ENCODE results near the gene BBOF1.

BBOF1 gene

GRCh38 chr14:74034572-74034971 is 15.4 kb downstream of the BBOF1 start:
- Histone ChIP-seq H3K9me3 (ENCODE audit: insufficient read depth, low read depth, low read length) (no peaks in the 10 kb centered on the region), H3K9ac (ENCODE audit: low read depth, low read length) (no peak overlapping the region), H3K4me1 (ENCODE audit: insufficient read depth, low read length) (no peaks in the 10 kb centered on the region), H3K27ac (ENCODE audit: low read length) (no peak overlapping the region), H3K27me3 (ENCODE audit: insufficient read depth, low read length) (no peaks in the 10 kb centered on the region), H3K36me3 (ENCODE audit: insufficient read depth, low read depth, low read length) (no peaks in the 10 kb centered on the region), H3K4me3 (ENCODE audit: low read length) (no peak overlapping the region)

- H3K9ac ChIP-seq (ENCODE audit: low read depth, low read length): no peak overlapping the region
- H3K4me3 ChIP-seq (ENCODE audit: low read length): no peak overlapping the region
- no peaks in the 10 kb centered on the region for H3K27me3 ChIP-seq (ENCODE audit: insufficient read depth, low read length)
- no peak overlapping the region for H3K27ac ChIP-seq (ENCODE audit: low read length)
- H3K36me3 ChIP-seq (ENCODE audit: insufficient read depth, low read depth, low read length): no peaks in the 10 kb centered on the region
- no peaks in the 10 kb centered on the region for H3K4me1 ChIP-seq (ENCODE audit: insufficient read depth, low read length)
- no peaks in the 10 kb centered on the region for H3K9me3 ChIP-seq (ENCODE audit: insufficient read depth, low read depth, low read length)
Observed at GRCh38 chr14:74035556-74035955, 16.4 kb downstream of the BBOF1 start.

- Histone ChIP-seq H3K27ac (ENCODE audit: low read length) (no peak overlapping the region), H3K36me3 (ENCODE audit: insufficient read depth, low read depth, low read length) (no peaks in the 10 kb centered on the region), H3K4me3 (ENCODE audit: low read length) (no peak overlapping the region), H3K4me1 (ENCODE audit: insufficient read depth, low read length) (no peaks in the 10 kb centered on the region), H3K9me3 (ENCODE audit: insufficient read depth, low read depth, low read length) (no peaks in the 10 kb centered on the region), H3K9ac (ENCODE audit: low read depth, low read length) (no peak overlapping the region), H3K27me3 (ENCODE audit: insufficient read depth, low read length) (no peaks in the 10 kb centered on the region)
Observed at GRCh38 chr14:74038020-74038859, 19.1 kb downstream of the BBOF1 start.

DNA sequence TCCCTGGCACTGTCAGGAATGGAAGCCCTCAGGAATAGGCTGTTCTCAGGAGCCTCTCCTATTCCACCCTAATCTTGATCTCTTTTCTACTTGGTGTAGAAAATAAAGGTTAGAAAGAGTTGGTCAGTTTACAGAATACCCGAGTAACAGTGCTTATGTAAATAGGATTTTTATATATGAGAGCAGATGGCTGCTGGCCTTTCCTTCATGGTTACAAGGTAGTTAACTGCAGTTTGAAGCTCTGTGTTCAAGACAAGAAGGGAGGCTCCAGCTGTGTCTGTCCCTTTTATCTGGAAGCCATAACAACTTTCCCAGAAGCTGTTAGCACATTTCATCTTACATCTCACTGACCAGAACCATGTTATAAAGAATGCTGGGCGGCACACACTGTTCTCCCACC is 23.1 kb downstream of the BBOF1 start:
- Histone ChIP-seq H3K4me3 (ENCODE audit: low read length) (no peak overlapping the region), H3K9ac (ENCODE audit: low read depth, low read length) (no peak overlapping the region), H3K27ac (ENCODE audit: low read length) (no peak overlapping the region), H3K27me3 (ENCODE audit: insufficient read depth, low read length) (no peaks in the 10 kb centered on the region), H3K4me1 (ENCODE audit: insufficient read depth, low read length) (no peaks in the 10 kb centered on the region), H3K36me3 (ENCODE audit: insufficient read depth, low read depth, low read length) (no peaks in the 10 kb centered on the region), H3K9me3 (ENCODE audit: insufficient read depth, low read depth, low read length) (no peaks in the 10 kb centered on the region)

DNA sequence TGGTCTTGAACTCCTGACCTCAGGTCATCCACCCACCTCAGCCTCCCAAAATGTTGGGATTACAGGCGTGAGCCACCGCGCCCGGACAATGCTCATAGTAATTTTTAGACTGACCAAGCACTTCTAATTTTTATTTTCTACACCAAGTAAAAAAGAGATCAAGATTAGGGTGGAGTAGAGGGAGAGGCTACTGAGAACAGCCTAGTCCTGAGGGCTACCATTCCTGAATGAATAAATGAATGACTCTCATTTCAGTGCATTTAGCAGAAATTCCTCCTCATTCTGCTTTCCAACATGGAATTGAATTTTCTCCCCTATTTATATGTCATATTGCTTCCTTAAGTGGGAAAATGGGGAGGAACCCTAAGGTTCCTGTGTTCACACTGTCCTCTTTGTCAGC is 26.4 kb downstream of the BBOF1 start:
- no peak overlapping the region for H3K9ac ChIP-seq (ENCODE audit: low read depth, low read length)
- no peaks in the 10 kb centered on the region for H3K4me1 ChIP-seq (ENCODE audit: insufficient read depth, low read length)
- no peak overlapping the region for H3K4me3 ChIP-seq (ENCODE audit: low read length)
- no peaks in the 10 kb centered on the region for H3K36me3 ChIP-seq (ENCODE audit: insufficient read depth, low read depth, low read length)
- no peaks in the 10 kb centered on the region for H3K9me3 ChIP-seq (ENCODE audit: insufficient read depth, low read depth, low read length)
- no peak overlapping the region for H3K27ac ChIP-seq (ENCODE audit: low read length)
- no peaks in the 10 kb centered on the region for H3K27me3 ChIP-seq (ENCODE audit: insufficient read depth, low read length)

DNA sequence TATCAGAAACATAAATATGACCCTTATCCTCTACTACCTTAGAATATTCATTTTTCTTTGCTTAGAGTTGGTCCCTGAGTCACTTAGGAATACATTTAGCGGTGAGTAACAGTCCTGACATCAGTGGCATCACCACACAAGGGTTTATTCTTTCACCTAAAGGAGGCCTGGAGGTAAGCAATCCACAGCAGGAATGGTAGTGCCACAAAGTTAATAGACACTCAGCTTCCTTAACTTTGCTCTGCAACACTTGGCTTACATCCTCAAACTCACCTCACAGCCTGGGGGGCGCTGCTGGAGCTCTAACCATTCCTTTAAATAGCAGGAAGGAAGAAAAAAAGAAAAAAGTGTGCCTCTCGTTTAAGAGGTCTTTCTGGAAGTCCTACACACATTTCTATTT is 29.1 kb downstream of the BBOF1 start:
- Histone ChIP-seq H3K4me1 (ENCODE audit: insufficient read depth, low read length) (no peaks in the 10 kb centered on the region), H3K27me3 (ENCODE audit: insufficient read depth, low read length) (no peaks in the 10 kb centered on the region), H3K36me3 (ENCODE audit: insufficient read depth, low read depth, low read length) (no peaks in the 10 kb centered on the region), H3K27ac (ENCODE audit: low read length) (no peak overlapping the region), H3K4me3 (ENCODE audit: low read length) (no peak overlapping the region), H3K9ac (ENCODE audit: low read depth, low read length) (no peak overlapping the region), H3K9me3 (ENCODE audit: insufficient read depth, low read depth, low read length) (no peaks in the 10 kb centered on the region)

- H3K9ac ChIP-seq (ENCODE audit: low read depth, low read length): no peak overlapping the region
- H3K4me3 ChIP-seq (ENCODE audit: low read length): no peak overlapping the region
- no peaks in the 10 kb centered on the region for H3K4me1 ChIP-seq (ENCODE audit: insufficient read depth, low read length)
- no peaks in the 10 kb centered on the region for H3K36me3 ChIP-seq (ENCODE audit: insufficient read depth, low read depth, low read length)
- H3K27ac ChIP-seq (ENCODE audit: low read length): no peak overlapping the region
- no peaks in the 10 kb centered on the region for H3K27me3 ChIP-seq (ENCODE audit: insufficient read depth, low read length)
- H3K9me3 ChIP-seq (ENCODE audit: insufficient read depth, low read depth, low read length): no peaks in the 10 kb centered on the region
Observed at GRCh38 chr14:74049876-74050495, 30.8 kb downstream of the BBOF1 start.

GRCh38 chr14:74062809-74063150 is 43.6 kb downstream of the BBOF1 start:
- H3K4me1 ChIP-seq (ENCODE audit: insufficient read depth, low read length): no peaks in the 10 kb centered on the region
- no peak overlapping the region for H3K27ac ChIP-seq (ENCODE audit: low read length)
- H3K36me3 ChIP-seq (ENCODE audit: insufficient read depth, low read depth, low read length): peaks cover 57% of the 10 kb centered on the region
- no peak overlapping the region for H3K9ac ChIP-seq (ENCODE audit: low read depth, low read length)
- H3K9me3 ChIP-seq (ENCODE audit: insufficient read depth, low read depth, low read length): no peaks in the 10 kb centered on the region
- H3K4me3 ChIP-seq (ENCODE audit: low read length): no peak overlapping the region
- H3K27me3 ChIP-seq (ENCODE audit: insufficient read depth, low read length): no peaks in the 10 kb centered on the region

DNA sequence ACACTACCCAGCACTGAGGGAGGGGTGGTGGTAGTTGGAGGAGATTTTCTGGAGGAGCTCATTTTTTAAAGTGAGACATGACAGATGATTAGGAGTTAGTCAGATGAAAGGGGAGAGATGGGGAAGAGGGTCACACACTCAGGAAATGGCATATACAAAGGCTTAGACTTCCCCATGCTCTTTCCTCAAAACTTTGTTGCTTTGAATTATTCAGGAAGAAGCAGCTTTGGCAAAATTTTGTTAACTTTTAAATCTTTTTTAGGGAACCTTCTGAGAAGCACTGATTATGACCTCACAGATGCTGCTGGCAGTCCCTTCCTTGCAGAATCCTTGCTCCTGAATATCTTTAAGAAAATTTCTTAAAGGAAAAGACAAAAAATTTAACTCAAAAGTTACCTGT is 45.3 kb downstream of the BBOF1 start:
- Histone ChIP-seq H3K4me3 (ENCODE audit: low read length) (no peak overlapping the region), H3K9ac (ENCODE audit: low read depth, low read length) (no peak overlapping the region), H3K36me3 (ENCODE audit: insufficient read depth, low read depth, low read length) (peaks cover 59% of the 10 kb centered on the region), H3K4me1 (ENCODE audit: insufficient read depth, low read length) (no peaks in the 10 kb centered on the region), H3K9me3 (ENCODE audit: insufficient read depth, low read depth, low read length) (no peaks in the 10 kb centered on the region), H3K27ac (ENCODE audit: low read length) (no peak overlapping the region), H3K27me3 (ENCODE audit: insufficient read depth, low read length) (no peaks in the 10 kb centered on the region)

GRCh38 chr14:74064883-74065282 is 45.7 kb downstream of the BBOF1 start:
- Histone ChIP-seq H3K27ac (ENCODE audit: low read length) (no peak overlapping the region), H3K9ac (ENCODE audit: low read depth, low read length) (no peak overlapping the region), H3K36me3 (ENCODE audit: insufficient read depth, low read depth, low read length) (peaks cover 55% of the 10 kb centered on the region), H3K27me3 (ENCODE audit: insufficient read depth, low read length) (no peaks in the 10 kb centered on the region), H3K9me3 (ENCODE audit: insufficient read depth, low read depth, low read length) (no peaks in the 10 kb centered on the region), H3K4me3 (ENCODE audit: low read length) (no peak overlapping the region), H3K4me1 (ENCODE audit: insufficient read depth, low read length) (no peaks in the 10 kb centered on the region)

DNA sequence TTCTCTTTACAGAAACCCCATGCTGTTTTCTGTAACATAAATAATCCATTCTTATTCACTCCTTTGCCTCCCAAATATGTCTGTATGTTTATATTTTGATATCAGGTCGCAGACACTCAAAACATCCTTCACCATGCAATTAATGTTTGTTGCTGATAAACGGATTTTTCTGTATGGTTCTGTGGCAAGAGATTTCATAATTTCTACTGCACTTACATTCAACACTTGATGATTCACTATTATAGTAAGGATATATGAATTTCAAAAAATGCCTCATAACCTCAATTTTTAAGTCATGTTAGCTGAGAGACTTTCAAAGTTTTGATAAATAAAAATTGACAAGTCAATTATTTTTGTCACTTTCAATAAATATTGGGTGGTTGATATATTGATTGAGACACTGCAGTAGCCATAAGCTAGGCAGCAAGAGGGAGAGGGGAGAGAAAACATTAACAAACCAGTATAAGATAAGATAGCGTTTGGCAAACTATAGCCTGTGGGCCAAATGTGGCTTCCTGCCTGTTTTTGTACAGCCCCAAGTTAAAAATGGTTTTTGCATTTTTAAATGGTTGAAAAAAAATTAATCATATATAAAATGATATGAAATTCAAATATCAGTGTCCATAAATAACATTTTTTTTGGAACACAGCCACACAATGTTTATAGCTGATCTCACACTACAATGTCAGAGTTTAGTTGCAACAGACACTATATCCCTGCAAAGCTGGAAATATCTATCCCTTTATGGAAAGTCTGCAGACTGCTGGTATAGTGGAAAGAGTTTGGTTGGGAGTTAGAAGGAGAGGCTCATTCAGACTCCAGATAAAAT is 46.8 kb downstream of the BBOF1 start:
- Histone ChIP-seq H3K27ac (ENCODE audit: low read length) (no peak overlapping the region), H3K9me3 (ENCODE audit: insufficient read depth, low read depth, low read length) (no peaks in the 10 kb centered on the region), H3K27me3 (ENCODE audit: insufficient read depth, low read length) (no peaks in the 10 kb centered on the region), H3K36me3 (ENCODE audit: insufficient read depth, low read depth, low read length) (peaks cover 54% of the 10 kb centered on the region), H3K4me1 (ENCODE audit: insufficient read depth, low read length) (no peaks in the 10 kb centered on the region), H3K9ac (ENCODE audit: low read depth, low read length) (no peak overlapping the region), H3K4me3 (ENCODE audit: low read length) (no peak overlapping the region)

DNA sequence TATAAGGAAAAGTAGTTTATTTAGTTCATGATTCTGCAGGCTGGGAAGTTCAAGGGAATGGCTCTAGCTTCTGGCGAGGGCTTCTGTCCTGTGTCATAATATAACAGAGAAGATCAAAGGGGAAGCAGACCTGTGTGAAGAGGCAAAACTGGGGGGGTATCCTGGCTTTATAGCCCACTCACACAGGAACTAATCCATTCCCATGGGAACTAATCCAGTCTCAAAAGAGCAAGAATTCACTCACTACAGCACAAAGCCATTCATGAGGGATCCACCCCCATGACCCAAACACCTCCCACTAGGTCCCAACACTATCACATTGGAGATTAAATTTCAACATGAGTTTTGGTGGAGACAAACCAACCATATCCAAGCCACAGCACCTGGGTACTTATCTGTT is 58.3 kb downstream of the BBOF1 start:
- peaks cover 3% of the 10 kb centered on the region for H3K36me3 ChIP-seq (ENCODE audit: insufficient read depth, low read depth, low read length)
- H3K9ac ChIP-seq (ENCODE audit: low read depth, low read length): no peak overlapping the region
- H3K9me3 ChIP-seq (ENCODE audit: insufficient read depth, low read depth, low read length): no peaks in the 10 kb centered on the region
- no peaks in the 10 kb centered on the region for H3K27me3 ChIP-seq (ENCODE audit: insufficient read depth, low read length)
- no peak overlapping the region for H3K27ac ChIP-seq (ENCODE audit: low read length)
- H3K4me1 ChIP-seq (ENCODE audit: insufficient read depth, low read length): no peaks in the 10 kb centered on the region
- H3K4me3 ChIP-seq (ENCODE audit: low read length): no peak overlapping the region
